ENCODE results near the gene SLAMF6.

- TF ChIP-seq EZH2phosphoT487 (IDR thresholded peaks at IDR 0.05; ENCODE audit: low read depth, severe bottlenecking, unreplicated experiment): no peak
- TF ChIP-seq CTCF (IDR thresholded peaks at IDR 0.05; ENCODE audit: poor library complexity): no peak
- TF ChIP-seq EZH2 (IDR thresholded peaks at IDR 0.05; ENCODE audit: borderline replicate concordance): no peak
Observed at GRCh38 chr1:160449494-160449893, 73.6 kb downstream of the SLAMF6 start.

Measured in hepatocyte (in vitro differentiated cells).